Osteoblast (primary cell): Measurements from ENCODE around the gene LPA. TPM values are rescaled to one million over a fixed set of nuclear protein-coding genes. Genes with fewer than 3 reads are reported as not detected.
"Not testable (repeated sequence)": the region's sequence is repeated elsewhere in the genome, so short reads cannot be mapped to it uniquely, and the experiment has no call there.

Experiments used
- DNase-seq: peaks from one replicate; pipeline ENCODE4 v3.0.0; 2011; ENCODE audit warnings: low spot score, mixed read lengths; ENCODE audit not compliant: insufficient read length; ENCODE audit errors: missing footprints
- H2AFZ ChIP-seq: 2 replicates; pipeline ENCODE4 v1.6.0; 2011; ENCODE audit warnings: mild to moderate bottlenecking, low read length
- H3K27ac ChIP-seq: 2 replicates; pipeline ENCODE4 v1.5.1; 2011; ENCODE audit warnings: mild to moderate bottlenecking, low read depth, low read length, moderate library complexity
- H3K27me3 ChIP-seq: 2 replicates; pipeline ENCODE4 v1.6.0; 2012; ENCODE audit warnings: mild to moderate bottlenecking, control low read depth, inconsistent platforms, low read length, moderate library complexity; ENCODE audit not compliant: insufficient read depth
- H3K36me3 ChIP-seq: 2 replicates; pipeline ENCODE4 v1.5.1; 2011; ENCODE audit warnings: mild to moderate bottlenecking, low read length, control low read depth, moderate library complexity; ENCODE audit not compliant: insufficient read depth
- H3K4me1 ChIP-seq: 2 replicates; pipeline ENCODE4 v1.5.1; 2011; ENCODE audit warnings: mild to moderate bottlenecking, low read length, control low read depth, moderate library complexity; ENCODE audit not compliant: insufficient read depth
- H3K4me2 ChIP-seq: 2 replicates; pipeline ENCODE4 v1.6.0; 2011; ENCODE audit warnings: mild to moderate bottlenecking, low read length; ENCODE audit not compliant: insufficient read depth
- H3K4me3 ChIP-seq: fragments of 200-600 bp; sonication (generic); 3 replicates; pipeline ENCODE4 v1.5.1; 2012; ENCODE audit warnings: mild to moderate bottlenecking, low read length, inconsistent platforms; ENCODE audit not compliant: insufficient read depth
- H3K79me2 ChIP-seq: 2 replicates; pipeline ENCODE4 v1.6.0; 2012; ENCODE audit warnings: mild to moderate bottlenecking, low read length, control low read depth, inconsistent platforms; ENCODE audit not compliant: insufficient read depth
- H3K9me3 ChIP-seq: 2 replicates; pipeline ENCODE4 v1.5.1; 2011; ENCODE audit warnings: low read depth, low read length, control low read depth
- H4K20me1 ChIP-seq: 2 replicates; pipeline ENCODE4 v1.6.0; 2012; ENCODE audit warnings: mild to moderate bottlenecking, low read length, control low read depth; ENCODE audit not compliant: insufficient read depth
- CTCF ChIP-seq: IDR thresholded peaks from 2 replicates; pipeline ENCODE4 v1.5.1; 2011; ENCODE audit warnings: mild to moderate bottlenecking, low read depth, low read length, moderate library complexity; ENCODE audit errors: extremely low read depth
- total RNA-seq: library from RNA; depleted of rRNA; stranded (reverse); fragments of >200 nt; gene quantifications from 2 replicates; pipeline ENCODE4 v1.2.3, GENCODE V29; 2012

Gene LPA
- total RNA-seq, 1 donor = not detected

DNA sequence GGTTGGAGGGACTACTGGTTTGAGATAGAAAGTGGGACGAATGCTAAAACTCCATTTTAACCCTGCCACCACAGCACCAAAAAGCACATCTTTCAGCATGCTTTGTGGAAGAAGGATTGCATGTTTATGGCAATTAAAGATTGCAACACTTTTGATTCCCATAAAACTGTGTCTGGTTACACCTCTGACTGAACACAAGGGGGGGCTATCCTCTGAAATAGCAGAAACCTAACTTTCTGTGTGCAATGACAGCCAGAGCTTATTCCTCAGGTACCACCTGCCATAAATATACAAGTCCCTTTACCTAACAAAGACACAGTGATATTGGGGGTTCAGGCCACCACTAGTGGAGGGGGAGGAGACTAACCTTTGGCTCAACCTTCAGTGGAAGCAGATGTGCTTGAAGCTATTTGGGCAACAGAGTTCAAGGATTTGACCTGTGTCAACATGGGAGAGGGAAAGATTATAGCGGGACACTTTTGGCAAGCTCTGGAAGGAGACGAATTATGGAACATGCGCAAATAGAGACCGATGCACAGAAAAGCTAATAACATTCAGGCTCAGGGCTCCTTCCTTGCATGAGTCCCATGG, 28.4 kb upstream of the LPA start:
- no peaks in the 10 kb centered on the region for H3K9me3 ChIP-seq
- H3K4me1 ChIP-seq = no peaks in the 10 kb centered on the region
- DNase-seq = no peak
- H3K27ac ChIP-seq = no peak overlapping the region
- H3K4me2 ChIP-seq = no peak overlapping the region
- no peaks in the 10 kb centered on the region for H4K20me1 ChIP-seq
- H3K36me3 ChIP-seq = no peaks in the 10 kb centered on the region
- TF ChIP-seq CTCF = no peak
- no peaks in the 10 kb centered on the region for H3K79me2 ChIP-seq
- H3K4me3 ChIP-seq = no peak overlapping the region
- H3K27me3 ChIP-seq = no peaks in the 10 kb centered on the region
- no peak overlapping the region for H2AFZ ChIP-seq

- no peaks in the 10 kb centered on the region for H3K4me1 ChIP-seq
- H3K27me3 ChIP-seq = no peaks in the 10 kb centered on the region
- no peak overlapping the region for H3K27ac ChIP-seq
- H3K4me3 ChIP-seq = no peak overlapping the region
- H3K36me3 ChIP-seq = no peaks in the 10 kb centered on the region
- DNase-seq = no peak
- no peak overlapping the region for H3K4me2 ChIP-seq
- H2AFZ ChIP-seq = no peak overlapping the region
- H3K79me2 ChIP-seq = no peaks in the 10 kb centered on the region
- TF ChIP-seq CTCF = no peak
- H4K20me1 ChIP-seq = no peaks in the 10 kb centered on the region
- no peaks in the 10 kb centered on the region for H3K9me3 ChIP-seq
Observed at GRCh38 chr6:160691617-160692016, 27.5 kb upstream of the LPA start.

DNA sequence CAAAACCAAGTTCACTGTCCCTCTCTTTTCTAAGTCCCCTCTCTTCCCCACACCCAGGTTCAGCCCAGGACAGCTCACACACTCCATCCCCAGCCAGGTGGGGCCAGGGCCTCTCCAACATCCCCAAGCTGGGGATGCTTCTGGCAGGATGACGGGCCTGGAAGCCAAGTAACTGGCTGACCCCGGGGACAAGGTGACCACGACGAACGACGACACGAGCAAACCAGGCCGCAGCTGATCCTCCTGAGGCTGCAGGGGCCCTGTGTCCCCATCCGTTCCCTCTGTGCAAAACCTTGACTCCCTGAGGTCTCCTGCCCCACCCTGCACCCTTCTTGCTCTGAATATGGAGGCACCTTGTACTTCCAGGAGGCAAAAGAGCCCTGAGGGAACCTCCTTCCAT, 26.4 kb upstream of the LPA start:
- TF ChIP-seq CTCF = no peak
- DNase-seq = no peak
- H3K4me3 ChIP-seq = no peak overlapping the region
- H4K20me1 ChIP-seq = no peaks in the 10 kb centered on the region
- no peak overlapping the region for H2AFZ ChIP-seq
- no peaks in the 10 kb centered on the region for H3K27me3 ChIP-seq
- no peak overlapping the region for H3K4me2 ChIP-seq
- H3K27ac ChIP-seq = no peak overlapping the region
- no peaks in the 10 kb centered on the region for H3K36me3 ChIP-seq
- H3K79me2 ChIP-seq = no peaks in the 10 kb centered on the region
- no peaks in the 10 kb centered on the region for H3K9me3 ChIP-seq
- no peaks in the 10 kb centered on the region for H3K4me1 ChIP-seq

GRCh38 chr6:160685762-160686450, 21.8 kb upstream of the LPA start:
- no peak for TF ChIP-seq CTCF
- Histone ChIP-seq H3K4me2 (no peak overlapping the region), H4K20me1 (no peaks in the 10 kb centered on the region), H3K4me3 (no peak overlapping the region), H3K36me3 (no peaks in the 10 kb centered on the region), H3K9me3 (no peaks in the 10 kb centered on the region), H3K4me1 (no peaks in the 10 kb centered on the region), H3K79me2 (no peaks in the 10 kb centered on the region), H3K27ac (no peak overlapping the region), H3K27me3 (no peaks in the 10 kb centered on the region), H2AFZ (no peak overlapping the region)
- no peak for DNase-seq

DNA sequence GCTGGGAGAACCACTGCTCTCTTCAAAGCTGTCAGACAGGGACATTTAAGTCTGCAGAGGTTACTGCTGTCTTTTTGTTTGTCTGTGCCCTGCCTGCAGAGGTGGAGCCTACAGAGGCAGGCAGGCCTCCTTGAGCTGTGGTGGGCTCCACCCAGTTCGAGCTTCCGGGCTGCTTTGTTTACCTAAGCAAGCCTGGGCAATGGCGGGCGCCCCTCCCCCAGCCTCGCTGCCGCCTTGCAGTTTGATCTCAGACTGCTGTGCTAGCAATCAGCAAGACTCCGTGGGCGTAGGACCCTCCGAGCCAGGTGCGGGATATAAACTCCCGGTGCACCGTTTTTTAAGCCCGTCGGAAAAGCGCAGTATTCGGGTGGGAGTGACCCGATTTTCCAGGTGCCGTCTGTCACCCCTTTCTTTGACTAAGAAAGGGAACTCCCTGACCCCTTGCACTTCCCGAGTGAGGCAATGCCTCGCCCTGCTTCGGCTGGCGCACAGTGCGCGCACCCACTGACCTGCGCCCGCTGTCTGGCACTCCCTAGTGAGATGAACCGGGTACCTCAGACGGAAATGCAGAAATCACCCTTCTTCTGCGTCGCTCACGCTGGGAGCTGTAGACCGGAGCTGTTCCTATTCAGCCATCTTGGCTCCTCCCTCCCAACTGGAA, 21.2 kb upstream of the LPA start:
- H3K27ac ChIP-seq, H3K4me1 ChIP-seq, H4K20me1 ChIP-seq, DNase-seq, H3K27me3 ChIP-seq, H3K4me2 ChIP-seq, H3K4me3 ChIP-seq, H3K79me2 ChIP-seq, H3K9me3 ChIP-seq, H2AFZ ChIP-seq, H3K36me3 ChIP-seq: not testable (repeated sequence)
